ENCODE data around the gene HOXC5. TPM values are rescaled to one million over a fixed set of nuclear protein-coding genes. Genes with fewer than 3 reads are reported as not detected.

Gene HOXC5
- total RNA-seq, 4 donors from 2014 or later: 0.36 to 1.4 TPM; not detected in 2

DNA sequence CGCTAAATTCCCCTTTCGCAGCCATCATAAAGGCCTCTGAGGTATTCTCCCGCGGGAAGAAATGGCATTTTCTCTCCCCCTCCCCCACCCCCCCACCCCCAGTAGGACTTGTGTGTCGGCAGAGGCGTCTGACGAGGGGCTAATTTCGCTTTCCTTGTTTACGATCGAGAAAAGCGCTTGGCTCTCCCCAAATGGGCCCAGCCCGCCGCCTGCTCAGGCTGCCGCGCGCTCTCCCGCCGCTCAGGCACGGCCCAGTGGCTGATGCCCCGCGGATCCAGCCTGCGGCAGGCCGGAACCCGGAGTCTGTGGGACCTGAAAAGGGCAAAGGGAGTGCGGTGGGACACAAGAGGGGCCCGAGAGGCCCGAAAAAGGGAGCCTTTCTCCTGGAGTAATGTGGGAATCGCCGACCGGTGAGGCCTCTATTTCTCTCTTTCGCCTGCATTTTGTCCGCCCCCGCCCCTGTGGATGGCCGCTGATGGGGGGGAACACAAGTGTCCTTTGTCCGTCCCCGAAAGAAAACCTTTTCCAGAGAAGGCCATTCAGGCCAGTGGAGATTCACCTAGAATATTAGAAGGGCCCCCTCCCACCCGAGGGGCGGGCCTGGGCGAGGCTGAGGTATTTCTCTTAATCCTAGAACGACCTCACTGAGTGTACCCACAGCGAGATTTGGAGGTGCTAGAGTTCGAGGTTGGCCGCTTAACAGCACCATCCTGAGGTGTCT, 13.6 kb upstream of the HOXC5 start:
- Histone ChIP-seq H3K27ac (peak overlapping the region; percentile 94 to 100 (median 98)), H3K36me3 (no peaks in the 10 kb centered on the region), H3K27me3 (no peaks in the 10 kb centered on the region), H3K4me1 (peaks cover 57 to 74% of the 10 kb centered on the region in 2 donors), H3K4me3 (peak overlapping the region; percentile 62 to 70 (median 68)), H3K9me3 (no peaks in the 10 kb centered on the region)
- in situ Hi-C loops (cut with MboI; ENCODE audit: low sequenced_read_pairs in 4 of 4): loop anchor here in 2 of 4 donors (10.0 to 25.0 kb wide), 2 partner anchors 186 to 343 kb away; partner anchors contain the start of gene GPR84 (in 2 of the 2)
- intact Hi-C loops (cut with DNase I; ENCODE audit: low total_unique reads): loop anchor here (2.0 to 5.0 kb wide), 2 partner anchors 32 to 263 kb away; partner anchors contain the start of genes CBX5 and HNRNPA1
- DNase-seq: no peak
- ATAC-seq: no peak
- TF ChIP-seq, protein P1, sequence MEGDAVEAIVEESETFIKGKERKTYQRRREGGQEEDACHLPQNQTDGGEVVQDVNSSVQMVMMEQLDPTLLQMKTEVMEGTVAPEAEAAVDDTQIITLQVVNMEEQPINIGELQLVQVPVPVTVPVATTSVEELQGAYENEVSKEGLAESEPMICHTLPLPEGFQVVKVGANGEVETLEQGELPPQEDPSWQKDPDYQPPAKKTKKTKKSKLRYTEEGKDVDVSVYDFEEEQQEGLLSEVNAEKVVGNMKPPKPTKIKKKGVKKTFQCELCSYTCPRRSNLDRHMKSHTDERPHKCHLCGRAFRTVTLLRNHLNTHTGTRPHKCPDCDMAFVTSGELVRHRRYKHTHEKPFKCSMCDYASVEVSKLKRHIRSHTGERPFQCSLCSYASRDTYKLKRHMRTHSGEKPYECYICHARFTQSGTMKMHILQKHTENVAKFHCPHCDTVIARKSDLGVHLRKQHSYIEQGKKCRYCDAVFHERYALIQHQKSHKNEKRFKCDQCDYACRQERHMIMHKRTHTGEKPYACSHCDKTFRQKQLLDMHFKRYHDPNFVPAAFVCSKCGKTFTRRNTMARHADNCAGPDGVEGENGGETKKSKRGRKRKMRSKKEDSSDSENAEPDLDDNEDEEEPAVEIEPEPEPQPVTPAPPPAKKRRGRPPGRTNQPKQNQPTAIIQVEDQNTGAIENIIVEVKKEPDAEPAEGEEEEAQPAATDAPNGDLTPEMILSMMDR (IDR thresholded peaks at IDR 0.05 in 4 of 5, conservative IDR thresholded peaks at IDR 0.05 in 1 of 5): no peak
- no peak for TF ChIP-seq POLR2A (IDR thresholded peaks at IDR 0.05)

DNA sequence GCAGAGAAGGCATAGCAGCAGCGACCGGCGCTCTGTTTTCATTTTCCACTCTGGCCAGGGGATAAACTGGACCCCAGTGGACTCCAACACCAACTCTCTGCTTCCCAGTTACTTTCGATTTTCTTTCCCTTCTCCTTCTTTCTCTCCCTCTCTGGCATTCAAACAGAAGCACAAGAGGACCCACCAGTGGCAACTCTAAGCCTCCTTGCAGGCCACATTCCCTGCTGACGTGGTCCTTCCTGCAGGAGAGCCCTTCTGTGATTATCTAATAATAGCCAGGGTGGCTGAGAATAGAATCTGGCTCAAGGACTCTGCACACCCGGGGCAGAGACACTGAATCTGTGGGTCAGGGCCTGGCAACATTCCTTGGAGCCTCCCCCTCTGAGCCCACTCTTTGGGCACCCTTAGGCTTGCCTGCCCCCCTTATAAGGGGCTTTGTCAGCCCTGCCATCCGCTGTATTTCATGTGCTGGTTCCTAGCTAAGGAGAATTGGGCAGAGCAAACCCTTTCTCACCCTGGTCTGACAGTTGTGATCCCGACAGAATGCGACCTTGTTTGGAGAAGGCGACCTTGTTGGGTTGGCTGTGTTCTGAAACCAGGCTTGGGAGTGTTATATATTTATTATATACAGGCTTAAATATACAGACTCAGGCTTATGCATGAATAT, 12.8 kb upstream of the HOXC5 start:
- TF ChIP-seq, protein P1 (IDR thresholded peaks at IDR 0.05 in 4 of 5, conservative IDR thresholded peaks at IDR 0.05 in 1 of 5): no peak
- peak; percentile 58 to 71 for TF ChIP-seq POLR2A (IDR thresholded peaks at IDR 0.05)
- no peaks in the 10 kb centered on the region for H3K27me3 ChIP-seq
- peak overlapping the region; percentile 94 to 100 (median 98) for H3K27ac ChIP-seq
- peak; percentile 53 to 68 for ATAC-seq
- in situ Hi-C loops (cut with MboI; ENCODE audit: low sequenced_read_pairs in 4 of 4): loop anchor here in 2 of 4 donors (10.0 to 25.0 kb wide), 3 partner anchors 175 to 342 kb away; partner anchors contain the start of gene GPR84 (in 2 of the 2)
- H3K9me3 ChIP-seq: no peaks in the 10 kb centered on the region
- intact Hi-C loops (cut with DNase I; ENCODE audit: low total_unique reads): loop anchor here (2.0 to 5.0 kb wide), 2 partner anchors 33 to 262 kb away; partner anchors contain the start of genes CBX5 and HNRNPA1
- DNase-seq: peak in 1 of 2 donors; percentile 82
- H3K4me3 ChIP-seq: peak overlapping the region; percentile 62 to 70 (median 68)
- H3K36me3 ChIP-seq: no peaks in the 10 kb centered on the region
- H3K4me1 ChIP-seq: peaks cover 64 to 75% of the 10 kb centered on the region in 2 donors

DNA sequence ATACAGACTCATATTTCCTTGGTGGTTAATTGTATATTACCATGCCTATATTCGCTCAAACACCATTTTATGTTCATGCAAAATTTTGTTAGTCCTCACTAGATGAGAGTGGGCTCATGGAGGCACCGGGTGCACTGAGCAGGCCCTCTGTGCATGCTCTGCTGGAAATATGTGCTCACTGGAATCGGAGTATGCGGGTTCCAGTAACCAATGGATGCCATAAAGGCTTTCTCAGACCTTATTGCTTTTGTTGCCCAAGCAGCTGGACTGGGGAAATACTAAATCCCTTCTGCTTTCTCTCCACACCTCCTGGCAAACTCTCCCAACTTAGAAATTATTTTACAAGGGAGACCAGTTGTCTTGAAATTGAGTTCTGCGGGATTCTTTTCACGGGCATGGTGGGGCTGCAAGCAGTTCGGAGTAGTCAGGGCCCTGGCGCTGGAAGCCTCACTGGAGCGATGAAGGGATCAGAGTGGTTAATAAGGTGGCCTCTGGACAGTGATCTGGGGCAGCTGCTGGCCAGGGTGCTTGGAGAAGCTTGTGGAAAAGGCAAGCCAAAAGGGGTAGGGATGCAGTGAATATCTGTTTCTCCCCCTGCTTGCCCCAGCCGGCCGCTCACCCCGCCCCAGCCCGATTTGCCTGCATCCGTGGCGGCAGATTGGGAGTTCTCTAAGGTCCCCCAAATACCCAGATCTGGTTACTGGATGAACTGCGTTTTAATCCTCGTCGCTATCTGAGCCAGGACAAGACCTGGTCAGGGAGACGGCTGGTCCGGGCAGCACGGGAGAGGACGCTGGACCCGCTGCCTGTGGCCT, 12.1 kb upstream of the HOXC5 start:
- H3K27ac ChIP-seq: peak overlapping the region; percentile 94 to 100 (median 98)
- no peaks in the 10 kb centered on the region for H3K27me3 ChIP-seq
- in situ Hi-C loops (cut with MboI; ENCODE audit: low sequenced_read_pairs in 4 of 4) (loop anchor here in 2 of 4 donors (10.0 to 25.0 kb wide), 2 partner anchors 174 to 342 kb away; partner anchors contain the start of gene GPR84 (in 2 of the 2)), intact Hi-C loops (cut with DNase I; ENCODE audit: low total_unique reads) (loop anchor here (1.0 kb wide), 1 partner anchor 14 kb away; no protein-coding TSS in a partner anchor)
- H3K36me3 ChIP-seq: no peaks in the 10 kb centered on the region
- DNase-seq: no peak
- H3K4me1 ChIP-seq: peaks cover 62 to 78% of the 10 kb centered on the region in 2 donors
- H3K9me3 ChIP-seq: no peaks in the 10 kb centered on the region
- H3K4me3 ChIP-seq: peak overlapping the region; percentile 62 to 70 (median 68)
- ATAC-seq: no peak
- no peak for TF ChIP-seq POLR2A (IDR thresholded peaks at IDR 0.05)
- TF ChIP-seq, protein P1 (IDR thresholded peaks at IDR 0.05 in 4 of 5, conservative IDR thresholded peaks at IDR 0.05 in 1 of 5): no peak

DNA sequence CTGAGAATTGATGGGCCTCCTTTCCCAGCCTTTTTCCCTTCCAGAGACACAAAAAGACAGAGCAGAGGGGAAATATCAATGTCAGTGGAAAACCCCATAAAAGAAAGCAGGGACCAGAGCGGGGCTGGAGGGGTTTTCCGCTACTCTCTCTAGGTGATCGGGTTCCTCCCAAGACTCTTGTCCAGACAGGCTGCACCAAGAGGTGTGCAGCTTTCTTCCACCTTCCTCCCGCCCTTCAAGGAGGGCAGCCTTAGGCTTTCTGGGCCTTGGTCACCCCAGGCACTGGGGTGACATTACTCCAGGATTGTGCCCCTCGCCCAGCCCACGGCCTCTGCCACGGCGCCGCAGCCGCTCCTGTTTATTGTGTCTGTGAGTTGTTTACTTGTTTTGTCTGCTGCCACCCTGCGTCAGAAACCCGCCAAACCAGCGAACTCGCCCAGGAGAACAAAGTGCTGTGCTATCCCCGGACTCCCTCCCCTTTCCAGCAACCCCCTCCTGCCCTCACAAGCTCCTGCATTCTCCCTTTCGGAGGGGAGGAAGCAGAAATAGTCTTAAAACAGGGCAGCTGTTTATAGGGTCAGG, 11.3 kb upstream of the HOXC5 start:
- peak overlapping the region; percentile 94 to 100 (median 98) for H3K27ac ChIP-seq
- ATAC-seq: peak; percentile 23 to 30
- in situ Hi-C loops (cut with MboI; ENCODE audit: low sequenced_read_pairs in 4 of 4) (loop anchor here in 2 of 4 donors (10.0 to 25.0 kb wide), 2 partner anchors 173 to 341 kb away; partner anchors contain the start of gene GPR84 (in 2 of the 2)), intact Hi-C loops (cut with DNase I; ENCODE audit: low total_unique reads) (loop anchor here (1.0 kb wide), 1 partner anchor 15 kb away; no protein-coding TSS in a partner anchor)
- H3K4me3 ChIP-seq: peak overlapping the region; percentile 62 to 70 (median 68)
- no peaks in the 10 kb centered on the region for H3K9me3 ChIP-seq
- peak; percentile 78 to 83 for DNase-seq
- H3K36me3 ChIP-seq: no peaks in the 10 kb centered on the region
- peaks cover 67 to 78% of the 10 kb centered on the region in 2 donors for H3K4me1 ChIP-seq
- no peaks in the 10 kb centered on the region for H3K27me3 ChIP-seq
- peak in 1 of 2 donors; percentile 71 for TF ChIP-seq POLR2A (IDR thresholded peaks at IDR 0.05)
- TF ChIP-seq, protein P1 (IDR thresholded peaks at IDR 0.05 in 4 of 5, conservative IDR thresholded peaks at IDR 0.05 in 1 of 5): peak; percentile 44 to 62 (median 56)
